GM18873 (cell line): ENCODE data around the gene TSEN34.

ENCODE experiments used
- ATAC-seq: cut with Tn5 transposase; IDR thresholded peaks from one replicate; pipeline ENCODE4 v1.9.1; 2021; ENCODE audit warnings: mild to moderate bottlenecking, moderate library complexity, moderate number of reproducible peaks; ENCODE audit not compliant: unreplicated experiment, low FRiP score

The TSEN34 gene

DNA sequence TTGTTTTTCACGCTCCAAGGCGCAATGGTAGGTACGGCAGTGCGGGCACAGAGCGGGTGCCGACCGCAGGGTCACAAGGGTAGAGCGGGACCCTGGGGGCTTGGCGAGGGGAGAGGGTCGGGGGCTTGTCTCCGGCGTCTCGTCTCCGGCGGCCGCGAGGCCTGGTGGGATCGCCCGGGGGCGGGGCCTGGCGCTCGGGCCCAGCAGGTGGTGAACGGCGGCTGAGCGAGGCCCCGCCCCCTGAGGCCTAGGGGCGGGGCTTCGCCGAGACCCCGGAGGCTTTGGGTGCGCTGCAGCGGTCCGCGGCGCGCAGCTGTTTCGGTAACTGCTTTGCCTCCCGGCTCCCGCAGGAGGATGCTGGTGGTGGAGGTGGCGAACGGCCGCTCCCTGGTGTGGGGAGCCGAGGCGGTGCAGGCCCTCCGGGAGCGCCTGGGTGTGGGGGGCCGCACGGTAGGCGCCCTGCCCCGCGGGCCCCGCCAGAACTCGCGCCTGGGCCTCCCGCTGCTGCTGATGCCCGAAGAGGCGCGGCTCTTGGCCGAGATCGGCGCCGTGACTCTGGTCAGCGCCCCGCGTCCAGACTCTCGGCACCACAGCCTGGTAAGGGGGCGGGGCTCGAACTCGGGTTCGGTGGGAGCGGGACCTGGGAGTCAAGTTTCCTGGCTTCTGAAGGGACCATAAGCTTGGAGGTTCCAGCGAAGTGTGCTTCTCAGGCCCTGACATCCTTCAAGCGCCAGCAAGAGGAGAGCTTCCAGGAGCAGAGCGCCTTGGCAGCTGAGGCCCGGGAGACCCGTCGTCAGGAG, at the start of gene TSEN34:
Gene TSEN34 (plus strand): TSS at position 298 of the 800 bp plus-strand sequence. CDS start 57 bp downstream, at position 355.
- peak; percentile 13 for ATAC-seq

DNA sequence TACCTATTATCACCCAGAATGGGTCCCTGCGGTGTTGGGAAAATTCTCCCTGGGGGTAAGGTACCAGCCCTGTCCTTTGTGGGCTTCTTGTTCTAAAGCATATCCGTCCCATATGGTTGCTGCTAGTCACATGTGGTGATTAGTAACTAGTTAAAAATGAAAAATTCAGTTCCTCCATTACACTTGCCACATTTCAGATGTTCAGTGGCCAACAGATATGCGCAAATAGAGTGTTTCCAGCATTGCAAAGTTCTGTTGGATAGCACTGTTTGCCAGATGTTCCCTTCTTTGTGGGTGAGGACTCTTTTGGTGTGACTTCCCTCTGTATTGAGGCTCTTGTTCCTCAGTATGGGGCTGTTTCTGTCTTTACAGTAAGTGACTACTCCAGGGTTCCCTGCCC, 49.8 kb upstream of the TSEN34 start:
- no peak for ATAC-seq

DNA sequence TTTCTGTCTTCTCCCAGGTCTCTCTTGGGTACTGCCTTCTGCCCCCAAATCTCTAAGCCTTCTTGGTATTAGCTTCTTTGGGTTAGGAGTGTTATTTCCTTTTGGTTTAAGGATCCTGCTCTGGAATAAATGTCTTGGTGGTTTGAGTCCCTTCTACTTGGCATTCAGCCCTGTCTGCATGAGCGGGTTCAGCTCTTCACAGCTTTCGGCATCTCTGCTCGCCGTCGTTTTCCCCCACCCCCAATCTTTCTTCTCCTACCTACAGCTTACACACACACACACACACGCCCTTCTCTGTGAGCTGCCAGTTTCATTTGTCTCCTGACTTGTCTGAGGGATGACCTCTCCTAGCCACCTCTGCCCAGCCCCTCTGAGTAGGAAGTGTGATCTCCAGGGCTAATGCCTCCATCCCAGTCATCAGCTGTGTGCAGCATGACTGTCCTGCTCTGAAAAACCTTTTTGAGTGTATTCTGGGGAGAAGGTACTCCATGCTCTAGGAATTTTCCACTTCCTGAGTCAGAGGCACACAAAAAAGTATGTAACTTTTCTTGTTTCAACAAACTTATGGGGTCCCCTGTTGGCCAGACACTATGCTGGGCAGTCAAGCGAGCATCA, 48.8 kb upstream of the TSEN34 start:
- ATAC-seq, result no peak

- ATAC-seq, result no peak
Observed at GRCh38 chr19:54145541-54146158, 45.5 kb upstream of the TSEN34 start.

- no peak for ATAC-seq
Observed at GRCh38 chr19:54147676-54148075, 43.4 kb upstream of the TSEN34 start.

- ATAC-seq, result no peak
Observed at GRCh38 chr19:54148158-54148557, 43.0 kb upstream of the TSEN34 start.

DNA sequence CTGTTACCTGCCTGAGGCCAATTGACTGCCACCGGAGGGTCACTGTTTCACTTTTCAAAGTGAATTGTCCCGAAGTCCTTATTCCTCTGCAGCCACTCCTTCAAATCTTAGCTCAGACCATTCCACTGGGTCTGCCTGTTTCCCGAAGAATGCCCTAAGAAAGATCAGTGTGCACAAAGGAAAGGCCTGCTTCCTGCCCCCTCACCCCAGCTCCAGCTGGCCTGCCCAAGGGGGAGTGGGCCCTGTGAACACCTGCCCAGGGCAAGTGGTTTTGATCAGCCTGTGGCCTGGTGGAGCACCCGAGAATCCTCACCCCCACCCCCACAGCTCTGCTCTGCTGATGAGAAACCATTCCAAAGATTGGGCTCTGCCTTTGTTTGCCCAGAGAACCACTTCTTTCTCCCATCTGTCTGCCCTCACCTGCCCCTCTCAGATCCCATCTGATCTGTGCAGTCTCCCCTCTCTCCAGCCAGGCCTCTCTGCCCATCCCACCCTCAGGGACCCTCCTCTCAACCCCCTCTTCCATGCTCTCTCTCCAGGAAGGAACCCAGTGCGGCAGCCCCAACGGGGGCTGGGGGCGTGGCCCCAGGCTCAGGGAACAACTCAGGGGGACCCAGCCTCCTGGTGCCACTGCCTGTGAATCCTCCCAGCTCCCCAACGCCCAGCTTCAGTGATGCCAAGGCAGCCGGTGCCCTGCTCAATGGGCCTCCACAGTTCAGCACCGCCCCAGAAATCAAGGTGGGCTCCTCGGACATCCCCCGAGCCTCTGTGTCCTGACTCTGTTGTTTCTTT, 41.9 kb upstream of the TSEN34 start:
- no peak for ATAC-seq

- no peak for ATAC-seq
Observed at GRCh38 chr19:54151362-54152035, 39.6 kb upstream of the TSEN34 start.

DNA sequence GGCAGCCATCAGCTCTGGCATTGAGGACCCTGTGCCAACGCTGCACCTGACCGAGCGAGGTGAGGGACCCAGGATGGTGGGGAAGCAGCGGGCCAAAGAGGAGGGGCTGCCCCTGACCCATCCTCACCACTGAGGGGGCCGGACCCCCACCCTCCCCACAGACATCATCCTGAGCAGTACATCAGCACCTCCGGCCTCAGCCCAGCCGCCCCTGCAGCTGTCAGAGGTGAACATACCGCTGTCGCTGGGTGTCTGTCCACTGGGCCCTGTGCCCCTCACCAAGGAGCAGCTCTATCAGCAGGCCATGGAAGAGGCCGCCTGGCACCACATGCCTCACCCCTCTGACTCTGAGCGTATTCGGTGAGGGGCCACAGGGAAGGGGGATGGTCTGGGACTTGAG, 38.8 kb upstream of the TSEN34 start:
- ATAC-seq, result no peak

DNA sequence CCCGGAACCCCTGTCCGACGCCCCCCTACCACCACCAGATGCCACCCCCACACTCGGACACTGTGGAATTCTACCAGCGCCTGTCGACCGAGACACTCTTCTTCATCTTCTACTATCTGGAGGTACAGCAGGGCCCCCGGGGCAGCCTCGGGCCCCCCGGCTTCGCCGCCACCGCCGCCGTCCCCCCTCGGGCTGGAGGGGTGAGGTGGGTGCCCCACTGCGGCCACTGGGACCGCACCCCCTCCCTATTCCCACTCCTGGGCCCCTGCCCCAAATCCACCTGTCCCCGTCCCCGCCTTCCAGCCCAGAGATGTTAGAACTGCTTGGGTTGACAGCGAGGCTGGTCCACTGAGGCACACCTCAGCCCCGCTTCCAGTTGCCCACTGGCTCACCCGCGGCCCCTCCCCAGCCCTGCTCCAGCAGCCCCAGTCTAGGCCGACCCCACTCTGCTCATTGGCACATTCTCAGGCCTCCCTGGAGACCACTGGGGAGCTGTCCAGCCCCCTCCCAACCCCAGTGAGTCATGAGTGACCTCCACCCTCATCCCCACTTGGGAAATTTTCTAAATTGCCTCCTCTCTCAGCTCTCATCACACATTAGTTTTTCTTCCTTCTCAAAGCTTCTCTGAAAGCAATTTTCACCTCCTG, 38.1 kb upstream of the TSEN34 start:
- ATAC-seq, result no peak

DNA sequence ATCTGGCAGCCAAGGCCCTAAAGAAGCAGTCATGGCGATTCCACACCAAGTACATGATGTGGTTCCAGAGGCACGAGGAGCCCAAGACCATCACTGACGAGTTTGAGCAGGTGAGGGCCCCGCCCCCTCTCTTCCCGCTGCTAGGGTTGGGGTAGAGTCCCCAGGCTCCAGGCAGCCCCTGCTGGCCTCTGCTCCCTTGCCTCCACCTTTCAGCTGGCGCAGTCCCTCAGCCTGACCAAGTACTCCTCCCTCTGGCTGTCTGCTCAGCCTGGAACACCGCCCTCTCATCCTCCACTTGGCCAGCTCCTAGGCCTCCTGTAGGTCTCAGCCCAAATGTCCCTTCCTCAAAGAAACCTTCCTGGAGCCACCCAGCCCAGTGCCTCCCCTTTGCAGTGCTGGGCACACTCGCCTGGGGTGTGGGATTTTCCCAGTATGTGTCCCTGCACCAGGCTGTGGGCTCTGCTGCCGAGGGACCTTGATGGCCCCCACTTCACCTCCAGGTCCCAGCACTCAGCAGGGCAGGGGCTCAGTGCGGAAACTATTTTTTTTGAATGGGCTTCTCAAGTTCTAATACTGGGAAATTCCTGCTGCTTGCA, 37.3 kb upstream of the TSEN34 start:
- ATAC-seq, result no peak

- no peak for ATAC-seq
Observed at GRCh38 chr19:54154603-54155345, 36.3 kb upstream of the TSEN34 start.

- ATAC-seq, result no peak
Observed at GRCh38 chr19:54155694-54156093, 35.4 kb upstream of the TSEN34 start.

DNA sequence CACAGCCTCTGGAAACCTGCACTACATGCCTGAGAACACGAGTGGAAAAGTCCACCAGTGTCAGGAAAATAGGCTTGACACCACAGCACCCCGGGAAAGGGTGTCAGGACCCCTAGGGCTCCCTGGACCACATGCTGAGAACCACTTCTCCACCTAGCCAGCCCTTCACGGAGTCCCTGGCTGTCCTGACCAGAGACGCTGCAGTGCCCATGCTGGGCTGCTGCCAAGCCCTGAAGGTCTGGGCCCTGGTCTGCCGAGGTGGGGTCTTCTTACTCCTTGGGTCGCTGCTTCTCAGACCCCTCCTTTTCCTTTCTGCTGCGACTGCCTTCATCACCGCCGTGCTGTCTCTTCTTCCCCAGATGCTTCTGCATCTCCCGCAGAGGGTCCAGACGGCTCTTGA, 34.6 kb upstream of the TSEN34 start:
- no peak for ATAC-seq

GRCh38 chr19:54156953-54157352, 34.2 kb upstream of the TSEN34 start:
- no peak for ATAC-seq

DNA sequence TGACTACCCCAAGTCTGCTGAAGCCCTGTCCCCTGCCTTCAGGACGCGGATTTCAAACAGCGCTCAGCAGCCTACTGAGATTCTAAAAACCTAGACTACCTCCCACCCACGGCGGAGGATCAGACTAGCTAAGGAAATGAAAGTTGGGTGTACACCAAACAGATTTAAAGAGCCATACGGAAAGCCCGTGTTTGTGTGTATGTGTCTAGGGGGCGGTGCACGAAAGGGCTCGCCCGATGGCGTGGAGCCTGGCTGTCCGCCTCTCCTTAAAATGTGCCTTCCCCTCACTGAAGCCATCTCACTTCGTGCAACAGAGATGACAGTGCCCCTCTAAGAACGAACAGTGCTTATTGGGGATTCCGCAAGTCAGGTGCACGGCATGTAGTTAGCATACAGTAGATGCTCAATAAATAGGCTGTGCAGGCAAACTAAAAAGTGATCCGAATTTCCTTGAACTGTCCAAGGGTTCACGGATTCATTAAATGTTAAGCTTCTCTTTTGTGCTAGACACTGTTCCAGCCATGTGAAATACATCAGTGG, 32.2 kb upstream of the TSEN34 start:
- peak; percentile 0 for ATAC-seq

DNA sequence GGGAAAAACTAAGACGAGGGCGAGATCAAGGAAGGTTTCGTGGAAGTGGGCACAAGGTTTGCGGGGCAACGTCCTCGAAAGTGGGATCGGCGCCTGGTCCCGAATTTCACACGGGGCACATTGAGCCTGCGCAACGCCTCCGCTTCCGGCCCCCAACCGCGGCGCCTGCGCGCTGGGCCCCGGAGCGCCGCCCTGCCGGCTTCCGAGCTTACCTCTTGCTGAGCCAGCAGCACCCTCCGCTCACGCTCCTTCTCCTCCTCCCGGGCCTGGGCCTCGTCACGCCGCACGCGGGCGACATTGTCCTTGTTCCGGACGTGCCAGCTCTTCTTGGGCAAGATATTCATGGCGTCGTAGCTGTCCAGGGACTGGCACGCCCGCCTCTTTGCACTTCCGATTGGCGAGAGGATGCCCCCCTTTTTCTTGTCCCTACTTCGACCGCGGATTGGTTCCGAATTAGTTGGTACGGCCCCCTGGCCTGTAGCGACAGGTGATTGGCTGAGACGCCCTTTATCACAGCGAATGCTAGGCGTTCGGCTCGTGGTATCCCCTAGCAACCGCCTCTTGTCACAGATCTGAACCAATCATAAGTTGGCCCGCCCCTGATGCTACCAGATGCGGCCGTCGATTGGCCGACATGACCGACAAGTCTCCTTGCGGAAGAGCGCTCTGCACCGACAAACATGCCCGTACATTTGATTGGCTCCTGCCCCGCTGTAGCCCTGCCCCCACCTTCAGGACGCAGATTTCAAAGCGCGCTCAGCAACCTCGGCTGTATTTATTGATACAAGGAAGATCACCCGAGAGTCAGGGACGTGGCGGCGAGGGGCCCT, 31.5 kb upstream of the TSEN34 start, which contains the start of gene LENG1:
Gene LENG1 (minus strand): TSS at position 370 of the 830 bp plus-strand sequence. CDS start 26 bp downstream, at position 344.
- ATAC-seq, result peak; percentile 94
